GM12801 (cell line): Measurements from ENCODE around the gene H2BK1.

ENCODE experiments used
- TF ChIP-seq, protein P1 (sequence below): IDR thresholded peaks from one replicate; pipeline ENCODE4 v1.5.1; 2011; ENCODE audit warnings: control low read depth; ENCODE audit not compliant: insufficient read length; ENCODE audit errors: extremely low read depth

Gene H2BK1

GRCh38 chr7:151212626-151213025, 2.3 kb upstream of the H2BK1 start:
- TF ChIP-seq, protein P1, sequence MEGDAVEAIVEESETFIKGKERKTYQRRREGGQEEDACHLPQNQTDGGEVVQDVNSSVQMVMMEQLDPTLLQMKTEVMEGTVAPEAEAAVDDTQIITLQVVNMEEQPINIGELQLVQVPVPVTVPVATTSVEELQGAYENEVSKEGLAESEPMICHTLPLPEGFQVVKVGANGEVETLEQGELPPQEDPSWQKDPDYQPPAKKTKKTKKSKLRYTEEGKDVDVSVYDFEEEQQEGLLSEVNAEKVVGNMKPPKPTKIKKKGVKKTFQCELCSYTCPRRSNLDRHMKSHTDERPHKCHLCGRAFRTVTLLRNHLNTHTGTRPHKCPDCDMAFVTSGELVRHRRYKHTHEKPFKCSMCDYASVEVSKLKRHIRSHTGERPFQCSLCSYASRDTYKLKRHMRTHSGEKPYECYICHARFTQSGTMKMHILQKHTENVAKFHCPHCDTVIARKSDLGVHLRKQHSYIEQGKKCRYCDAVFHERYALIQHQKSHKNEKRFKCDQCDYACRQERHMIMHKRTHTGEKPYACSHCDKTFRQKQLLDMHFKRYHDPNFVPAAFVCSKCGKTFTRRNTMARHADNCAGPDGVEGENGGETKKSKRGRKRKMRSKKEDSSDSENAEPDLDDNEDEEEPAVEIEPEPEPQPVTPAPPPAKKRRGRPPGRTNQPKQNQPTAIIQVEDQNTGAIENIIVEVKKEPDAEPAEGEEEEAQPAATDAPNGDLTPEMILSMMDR: no peak

- TF ChIP-seq, protein P1: no peak
These were observed 976 bp upstream of the H2BK1 start for GRCh38 chr7:151211155-151211772.

DNA sequence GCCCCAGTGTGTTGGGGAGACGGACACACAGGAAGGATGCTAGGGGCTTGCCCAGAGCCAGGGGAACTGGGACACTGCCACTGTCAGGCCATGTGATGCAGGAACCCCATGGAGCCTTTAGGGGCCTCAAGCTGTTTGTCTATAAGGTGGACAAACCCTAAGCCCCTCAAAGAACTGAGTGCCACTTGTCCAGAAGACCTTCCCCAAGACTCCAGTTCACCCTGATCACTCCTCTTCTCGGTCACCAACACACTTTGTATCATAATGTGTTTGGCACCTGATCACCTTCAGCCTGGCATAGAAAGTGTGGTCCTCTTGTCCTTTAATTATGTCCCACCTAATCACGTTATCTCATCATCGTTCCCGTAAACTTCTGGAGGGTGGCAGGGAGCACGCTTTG, 700 bp downstream of the H2BK1 start:
- TF ChIP-seq, protein P1: no peak

DNA sequence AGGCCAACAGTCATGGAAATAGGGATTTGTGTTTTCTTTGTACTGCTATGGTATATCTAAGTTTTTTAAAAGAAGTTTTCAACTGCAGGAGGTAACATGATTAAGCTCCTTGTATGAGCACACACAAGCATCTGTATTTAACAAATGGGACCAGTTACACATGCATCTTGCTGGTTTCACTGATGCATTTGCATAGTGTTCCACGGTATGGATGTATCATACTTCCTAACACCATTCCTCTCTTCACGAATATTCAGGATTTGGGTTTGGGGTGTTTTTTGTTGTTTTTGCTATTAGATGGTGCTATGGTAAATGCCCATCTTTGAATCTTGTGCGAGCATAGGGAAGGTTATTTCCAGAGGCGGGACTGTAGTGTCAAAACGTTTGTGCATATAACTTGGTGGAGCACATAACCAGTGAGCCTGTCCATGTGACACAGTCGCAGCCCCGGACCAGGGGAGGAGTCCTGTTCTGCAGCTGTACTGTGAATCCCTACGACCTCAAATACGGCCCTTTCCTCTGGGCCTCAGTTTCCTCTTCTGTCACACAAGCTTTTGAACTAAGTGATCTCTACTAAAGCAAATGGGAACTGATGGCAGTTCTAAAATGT, 1.9 kb downstream of the H2BK1 start:
- TF ChIP-seq, protein P1: no peak

DNA sequence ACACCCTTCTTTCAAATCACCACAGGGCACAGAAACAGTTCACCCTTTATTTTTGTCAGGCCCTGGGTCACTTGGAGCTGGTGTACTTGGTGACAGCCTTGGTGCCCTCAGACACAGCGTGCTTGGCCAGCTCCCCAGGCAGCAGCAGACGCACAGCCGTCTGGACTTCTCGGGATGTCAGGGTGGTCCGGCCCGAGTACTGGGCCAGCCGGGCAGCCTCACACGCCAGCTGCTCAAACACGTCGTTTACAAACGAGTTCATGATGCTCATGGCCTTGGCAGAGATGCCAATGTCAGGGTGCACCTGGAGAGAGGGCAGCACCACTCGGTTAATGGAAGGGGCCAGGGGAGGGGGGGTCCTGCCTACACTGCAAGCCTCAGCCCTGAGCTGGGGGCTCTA, 2.5 kb downstream of the H2BK1 start:
- TF ChIP-seq, protein P1: no peak

- TF ChIP-seq, protein P1: no peak
These were observed 3.0 kb downstream of the H2BK1 start for GRCh38 chr7:151207315-151207714.

- TF ChIP-seq, protein P1: no peak
These were observed 3.4 kb downstream of the H2BK1 start for GRCh38 chr7:151206914-151207313.
